ENCODE data around the gene HERC5.
A peak's percentile ranks its signal among the peaks of the same experiment; 100 is the strongest.

The HERC5 gene

DNA sequence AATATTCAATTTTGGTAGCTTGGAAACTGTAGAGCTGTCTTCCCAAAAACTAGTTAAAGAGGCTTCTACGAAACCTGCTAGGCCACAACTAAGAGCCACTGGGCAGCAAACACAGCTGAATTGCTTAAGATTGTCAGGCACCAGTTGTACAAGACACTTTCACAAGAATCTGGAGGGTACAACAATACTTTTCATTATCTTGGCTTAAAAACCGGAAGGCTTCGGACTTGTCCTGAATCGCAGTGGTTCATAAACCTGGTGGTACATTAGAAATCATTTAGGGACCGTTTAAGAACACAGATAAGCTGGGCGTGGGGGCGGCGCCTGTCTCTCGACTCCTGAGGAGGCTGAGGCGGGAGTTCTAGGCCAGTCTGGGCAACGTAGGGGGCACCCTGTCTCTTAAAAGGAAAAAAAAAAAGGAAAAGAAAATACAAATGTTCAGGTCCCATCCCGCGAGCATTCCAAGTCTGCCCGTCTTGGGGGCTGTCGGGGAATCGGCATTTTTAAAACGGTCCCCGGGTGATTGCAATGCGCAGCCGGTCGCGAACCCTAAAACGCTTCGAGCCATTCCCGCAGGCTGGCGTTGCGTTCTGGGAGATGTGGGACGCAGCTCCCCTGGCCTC lies 65.9 kb downstream of the HERC5 start:
- no peak for DNase-seq (ENCODE audit: low read depth in 2 of 2)

DNA sequence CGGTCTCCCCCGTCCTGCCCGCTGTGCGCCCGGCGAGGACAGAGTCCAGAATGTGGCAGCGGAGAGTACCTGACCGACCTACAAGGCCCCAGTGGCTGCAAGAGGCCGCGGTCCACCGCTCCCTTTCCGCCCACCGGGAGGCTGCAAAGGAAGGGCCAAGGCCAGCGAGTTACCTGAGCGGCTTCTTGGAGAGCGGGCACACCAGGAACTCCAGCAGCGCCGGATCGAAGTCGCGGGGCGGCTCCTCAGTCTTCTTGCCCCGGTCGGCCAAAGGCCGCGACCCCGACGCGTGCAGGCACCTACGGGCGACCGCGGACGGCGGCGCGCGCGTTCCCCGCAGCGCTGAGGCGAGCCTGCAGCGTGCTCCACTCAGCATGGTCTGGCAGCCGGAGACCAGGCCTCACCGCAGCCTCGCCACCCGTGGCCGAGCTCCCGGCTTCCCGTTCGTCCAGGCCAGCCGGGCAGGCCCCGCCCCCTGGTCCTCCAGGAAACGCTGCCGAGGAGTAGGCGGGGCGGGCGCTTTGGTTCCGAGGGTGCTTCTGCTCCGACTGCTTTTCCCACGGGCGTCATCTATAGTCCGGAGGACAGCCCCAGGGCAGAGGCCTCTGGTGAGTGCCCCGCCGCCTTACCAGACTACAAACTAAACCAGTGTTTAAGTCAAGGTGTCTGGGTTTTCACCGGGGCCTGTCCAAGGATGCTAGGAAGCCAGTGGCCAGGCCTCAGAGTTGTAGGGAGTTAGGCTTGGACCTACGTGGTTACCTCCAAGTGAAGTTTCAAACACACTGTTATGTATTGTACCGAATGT lies 66.6 kb downstream of the HERC5 start, which contains the start of gene PYURF:
TSS of gene PYURF (minus strand) at position 452 of the 805 bp plus-strand sequence. CDS start at position 376, 76 bp downstream.
- peak; percentile 32 to 60 for DNase-seq (ENCODE audit: low read depth in 2 of 2)

DNA sequence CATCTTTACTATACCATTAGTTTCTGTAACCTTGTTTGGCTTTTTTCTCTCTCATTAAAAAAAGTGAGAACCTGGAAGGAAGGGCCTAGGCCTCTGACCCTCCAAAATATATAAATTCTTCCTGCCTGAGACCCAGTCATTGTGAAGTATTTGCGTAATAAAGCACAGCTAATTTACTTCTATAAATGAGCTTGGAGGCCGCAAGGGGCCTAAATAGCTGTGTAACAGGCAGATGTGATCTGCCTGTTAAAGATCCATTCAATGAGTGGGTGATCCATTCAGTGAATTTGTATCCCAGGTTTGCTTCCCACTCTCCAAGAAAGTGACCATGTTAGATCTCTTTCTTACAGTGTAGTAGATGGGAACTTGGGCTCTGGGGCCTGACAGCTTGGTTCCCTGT lies 67.3 kb downstream of the HERC5 start:
- no peak for DNase-seq (ENCODE audit: low read depth in 2 of 2)

DNA sequence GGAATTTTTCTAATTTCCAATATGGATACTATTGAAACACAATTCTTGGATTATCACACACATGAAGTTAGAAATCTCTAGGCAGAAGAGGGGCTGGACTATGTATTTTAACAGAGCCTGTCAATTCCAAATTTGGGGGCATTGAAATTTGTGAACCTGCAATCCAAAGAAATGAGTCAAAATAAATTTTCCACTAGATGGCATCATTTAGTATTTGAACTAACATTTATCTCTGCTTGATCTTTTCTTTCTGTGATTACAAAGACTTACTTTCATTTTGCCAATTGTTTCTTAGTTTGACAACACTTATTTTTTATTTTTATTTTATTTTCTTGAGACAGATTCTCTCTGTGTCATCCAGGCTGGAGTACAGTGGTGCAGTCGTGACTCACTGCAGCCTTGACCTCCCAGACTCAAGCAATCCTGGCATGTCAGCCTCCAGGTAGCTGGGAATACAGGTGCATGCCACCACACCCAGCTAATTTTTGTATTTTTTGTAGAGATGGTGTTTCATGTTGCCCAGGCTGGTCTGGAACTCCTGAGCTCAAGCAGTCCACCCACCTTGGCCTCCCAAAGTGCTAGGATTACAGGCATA lies 69.4 kb downstream of the HERC5 start:
- DNase-seq (ENCODE audit: low read depth in 2 of 2), result no peak

DNA sequence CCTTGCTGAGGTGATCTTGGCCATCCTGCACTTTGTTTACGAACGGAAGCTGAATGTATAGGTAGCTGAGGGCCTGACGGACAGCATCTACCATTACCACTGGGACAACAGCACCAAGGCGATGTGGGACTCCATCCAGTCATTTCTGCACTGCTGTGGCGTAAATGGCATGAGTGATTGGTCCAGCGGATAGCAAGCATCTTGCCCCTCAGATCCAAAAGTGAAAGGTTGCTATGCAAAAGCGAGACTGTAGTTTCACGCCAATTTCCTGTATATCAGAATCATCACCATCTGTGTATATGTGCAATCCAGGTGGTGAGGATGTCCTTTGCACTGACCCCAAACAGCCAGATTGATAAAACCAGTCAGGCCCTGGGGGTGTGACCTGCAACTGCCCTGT lies 70.9 kb downstream of the HERC5 start:
- DNase-seq (ENCODE audit: low read depth in 2 of 2), result no peak

DNA sequence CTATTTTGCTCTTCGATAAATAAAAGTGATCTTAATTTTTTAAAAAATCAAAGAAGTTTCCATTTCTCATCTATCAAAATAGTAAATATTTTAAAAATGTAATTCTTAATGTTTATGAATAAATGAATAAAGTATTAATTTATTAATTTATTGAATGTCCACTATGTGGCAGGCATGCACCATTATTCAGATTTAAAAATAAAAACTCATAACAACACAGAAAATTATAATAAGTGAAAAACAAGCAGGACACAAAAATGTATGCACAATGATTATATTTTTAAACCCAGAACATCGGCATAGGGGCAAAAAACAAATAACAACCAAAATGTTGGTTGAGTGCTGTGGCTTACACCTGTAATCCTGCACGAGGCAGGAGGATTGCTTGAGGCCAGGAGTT lies 71.9 kb downstream of the HERC5 start:
- no peak for DNase-seq (ENCODE audit: low read depth in 2 of 2)

DNA sequence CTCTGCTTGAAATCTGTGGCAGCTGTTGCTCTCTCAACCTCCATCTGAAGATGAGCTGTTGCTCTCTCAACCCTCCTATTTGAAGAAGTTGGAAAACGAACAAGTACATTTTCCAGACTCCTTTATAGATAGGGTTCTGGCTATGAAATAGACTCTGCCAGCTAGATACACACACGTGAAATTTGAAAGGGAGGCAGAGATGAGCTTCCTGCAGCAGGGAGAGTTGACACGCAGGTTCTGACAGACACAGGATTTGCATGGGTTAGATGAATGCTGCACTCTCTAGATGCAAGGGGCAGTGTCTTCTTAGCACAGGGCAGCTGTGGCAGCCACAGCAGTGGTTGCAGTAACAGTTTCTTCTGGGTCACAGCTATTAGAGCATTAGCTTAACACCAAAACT lies 74.6 kb downstream of the HERC5 start:
- no peak for DNase-seq (ENCODE audit: low read depth in 2 of 2)

DNA sequence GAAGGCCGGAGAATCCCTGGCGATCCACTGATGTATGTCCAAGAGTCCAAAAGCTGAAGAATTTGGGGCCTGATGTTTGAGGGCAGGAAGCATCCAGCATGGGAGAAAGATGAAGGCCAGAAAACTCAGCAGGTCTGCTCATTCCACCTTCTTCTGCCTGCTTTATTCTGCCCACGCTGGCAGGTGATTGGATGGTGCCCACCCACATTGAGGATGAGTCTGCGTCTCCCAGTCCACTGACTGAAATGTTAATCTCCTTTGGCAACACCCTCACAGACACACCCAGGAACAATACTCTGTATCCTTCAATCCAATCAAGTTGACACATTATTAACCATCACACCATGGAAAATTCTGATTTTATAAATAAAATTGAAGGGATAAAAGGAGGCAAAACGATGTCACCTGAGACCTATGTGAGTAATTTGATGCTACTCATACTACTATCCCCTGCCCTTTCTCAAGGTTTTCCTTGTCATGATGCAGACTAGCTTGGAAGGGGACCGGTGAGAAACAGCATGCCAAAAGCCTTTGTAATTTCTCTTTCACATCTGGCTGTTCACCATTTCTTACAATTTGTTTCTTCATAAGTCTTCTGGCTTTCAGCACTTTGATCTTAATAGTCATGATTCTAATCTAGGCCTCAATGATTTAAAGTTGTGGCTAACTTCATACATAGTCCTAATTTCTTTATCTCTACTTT lies 76.3 kb downstream of the HERC5 start:
- DNase-seq (ENCODE audit: low read depth in 2 of 2), result no peak

DNA sequence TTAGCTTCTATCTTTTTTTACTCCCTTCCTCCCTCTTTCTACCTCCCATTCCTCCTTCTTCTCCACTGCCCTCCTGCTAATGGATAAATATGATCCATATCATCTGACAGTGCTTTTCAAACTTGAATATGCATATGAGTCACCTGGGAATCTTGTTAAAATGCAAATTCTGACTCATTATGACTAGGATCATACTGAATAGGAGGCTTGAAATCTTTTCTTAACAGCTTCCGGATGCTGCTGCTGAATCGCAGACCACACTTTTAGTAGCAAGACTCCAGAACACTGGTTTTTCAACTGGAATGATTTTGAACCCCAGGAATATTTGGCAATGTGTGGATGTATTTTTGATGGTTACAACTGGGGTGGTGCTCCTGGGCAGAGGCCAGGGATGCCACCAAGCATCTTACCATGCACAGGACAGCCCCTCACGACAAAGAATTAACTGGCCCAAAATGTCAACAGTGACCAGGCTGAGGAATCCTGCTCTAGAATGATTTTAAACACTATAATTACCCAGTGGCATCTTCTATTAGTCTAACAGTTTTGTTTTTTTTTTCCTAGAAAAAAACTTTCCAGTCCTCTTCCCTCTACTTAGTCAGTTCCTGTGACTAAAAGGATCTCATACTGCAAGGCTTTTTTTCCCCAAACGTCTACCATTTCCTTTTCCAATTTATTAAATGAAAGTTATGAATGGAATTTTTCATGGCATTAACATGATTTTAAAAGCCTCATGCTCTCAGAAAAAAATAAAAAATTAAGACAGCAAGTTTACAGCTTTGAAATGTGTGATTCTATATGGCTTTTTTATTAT lies 77.2 kb downstream of the HERC5 start:
- no peak for DNase-seq (ENCODE audit: low read depth in 2 of 2)

DNA sequence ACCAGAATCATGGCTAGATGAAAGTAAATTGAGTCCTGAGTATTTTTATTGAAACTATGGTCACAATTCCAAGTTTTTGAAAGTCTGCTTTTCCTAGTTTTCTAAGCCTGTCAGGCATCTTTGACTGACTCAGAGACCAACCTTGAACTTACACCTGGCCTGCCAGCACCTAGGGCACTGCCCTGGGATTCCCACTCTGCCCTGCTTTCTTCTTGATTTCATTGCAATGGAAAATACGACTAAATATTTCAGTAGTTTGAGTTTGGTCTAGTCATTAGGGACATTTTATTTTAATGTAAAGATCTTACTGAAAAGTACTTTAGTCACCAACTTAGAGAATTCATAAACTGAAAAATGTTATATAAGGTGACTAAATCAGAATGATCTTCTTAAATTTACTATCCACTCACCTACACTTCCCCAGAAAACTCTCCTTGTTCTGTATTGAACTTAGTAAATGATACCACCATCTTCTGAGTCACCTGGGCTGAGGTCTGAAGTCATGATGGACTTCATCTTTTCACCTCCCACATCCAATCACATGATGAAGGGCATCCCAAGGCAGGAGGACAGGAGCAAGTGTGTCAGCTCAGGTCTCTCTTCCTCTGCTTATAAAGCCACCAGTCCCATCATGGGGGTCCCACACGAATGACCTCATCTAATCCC lies 78.3 kb downstream of the HERC5 start:
- DNase-seq (ENCODE audit: low read depth in 2 of 2), result no peak

DNA sequence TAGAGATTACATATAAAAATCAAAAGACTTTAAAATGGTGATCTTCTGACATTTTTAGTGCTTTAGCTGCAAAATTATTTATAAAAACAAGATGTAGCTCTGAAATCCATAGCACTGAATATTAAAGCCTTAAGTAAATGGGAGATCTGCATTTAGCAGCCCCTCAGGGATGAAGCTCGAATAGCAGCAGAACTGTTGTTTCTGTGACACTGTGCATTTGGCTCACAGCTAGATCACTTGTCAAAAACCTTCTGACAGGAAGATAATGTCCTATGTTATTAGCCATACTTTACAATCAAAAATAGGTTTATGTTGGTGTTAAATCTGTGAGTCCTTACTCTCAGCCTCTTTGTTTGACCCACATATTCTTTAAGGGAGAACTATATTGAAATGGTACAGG lies 80.8 kb downstream of the HERC5 start:
- no peak for DNase-seq (ENCODE audit: low read depth in 2 of 2)

DNA sequence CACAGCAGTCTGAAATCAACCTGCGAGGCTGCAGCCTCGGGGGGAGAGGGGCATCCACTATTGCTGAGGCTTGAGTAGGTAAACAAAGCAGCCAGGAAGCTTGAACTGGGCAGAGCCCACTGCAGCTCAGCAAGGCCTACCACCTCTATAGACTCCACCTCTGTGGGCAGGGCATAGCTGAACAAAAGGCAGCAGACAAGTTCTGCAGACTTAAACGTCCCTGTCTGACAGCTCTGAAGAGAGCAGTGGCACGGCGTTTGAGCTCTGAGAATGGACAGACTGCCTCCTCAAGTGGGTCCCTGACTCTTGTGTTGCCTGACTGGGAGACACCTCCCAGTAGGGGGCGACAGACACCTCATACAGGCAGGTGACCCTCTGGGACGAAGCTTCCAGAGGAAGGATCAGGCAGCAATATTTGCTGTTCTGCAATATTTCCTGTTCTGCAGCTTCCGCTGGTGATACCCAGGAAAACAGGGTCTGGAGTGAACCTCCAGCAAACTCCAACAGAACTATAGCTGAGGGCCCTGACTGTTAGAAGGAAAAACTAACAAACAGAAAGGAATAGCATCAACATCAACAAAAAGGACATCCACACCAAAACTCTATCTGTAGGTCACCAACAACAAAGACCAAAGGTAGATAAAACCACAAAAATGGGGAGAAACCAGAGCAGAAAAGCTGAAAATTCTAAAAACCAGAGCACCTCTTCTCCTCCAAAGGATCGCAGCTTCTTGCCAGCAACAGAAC lies 82.6 kb downstream of the HERC5 start:
- peak; percentile 46 to 65 for DNase-seq (ENCODE audit: low read depth in 2 of 2)

DNA sequence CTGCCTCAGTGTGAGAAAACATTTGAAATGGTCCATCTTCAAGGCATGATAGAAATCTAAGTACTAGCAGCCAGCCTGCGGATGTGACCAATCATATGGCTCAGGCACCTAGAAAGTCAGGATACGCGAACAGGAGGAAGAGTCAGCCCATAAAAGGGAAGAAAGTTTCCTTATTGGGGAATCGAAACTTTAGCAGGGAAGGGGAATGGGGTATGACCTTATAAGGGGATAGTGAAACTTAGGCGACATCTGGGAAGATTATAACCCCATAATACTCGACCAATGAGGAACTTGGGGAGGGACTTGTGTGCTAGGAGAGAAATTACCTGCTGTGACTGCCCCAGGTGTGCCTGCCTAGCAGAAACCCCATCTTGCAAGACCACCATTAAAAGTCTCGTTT lies 92.9 kb downstream of the HERC5 start:
- DNase-seq (ENCODE audit: low read depth in 2 of 2), result no peak
